ENCODE measurements around the gene MTMR2.
A peak's percentile ranks its signal among the peaks of the same experiment; 100 is the strongest.
"Not testable (repeated sequence)": the region's sequence is repeated elsewhere in the genome, so short reads cannot be mapped to it uniquely, and the experiment has no call there.

MTMR2 gene

GRCh38 chr11:95884802-95885201 lies 39.1 kb downstream of the MTMR2 start:
- no peak for TF ChIP-seq CTCF (IDR thresholded peaks at IDR 0.05; ENCODE audit: control insufficient read depth, insufficient read depth, low read depth, low read length, missing control alignments)
- no peak for DNase-seq (ENCODE audit: low read depth)
- no peak overlapping the region for H3K4me3 ChIP-seq (ENCODE audit: control insufficient read depth, low read depth, low read length)

GRCh38 chr11:95884376-95884775 lies 39.5 kb downstream of the MTMR2 start:
- DNase-seq (ENCODE audit: low read depth) = peak; percentile 1
- TF ChIP-seq CTCF (IDR thresholded peaks at IDR 0.05; ENCODE audit: control insufficient read depth, insufficient read depth, low read depth, low read length, missing control alignments) = no peak
- H3K4me3 ChIP-seq (ENCODE audit: control insufficient read depth, low read depth, low read length) = no peak overlapping the region

- no peak for TF ChIP-seq CTCF (IDR thresholded peaks at IDR 0.05; ENCODE audit: control insufficient read depth, insufficient read depth, low read depth, low read length, missing control alignments)
- DNase-seq (ENCODE audit: low read depth) = no peak
- H3K4me3 ChIP-seq (ENCODE audit: control insufficient read depth, low read depth, low read length) = no peak overlapping the region
Observed at GRCh38 chr11:95883381-95883780, 40.5 kb downstream of the MTMR2 start.

- no peak for TF ChIP-seq CTCF (IDR thresholded peaks at IDR 0.05; ENCODE audit: control insufficient read depth, insufficient read depth, low read depth, low read length, missing control alignments)
- peak; percentile 99 for DNase-seq (ENCODE audit: low read depth)
- no peak overlapping the region for H3K4me3 ChIP-seq (ENCODE audit: control insufficient read depth, low read depth, low read length)
Observed at GRCh38 chr11:95877291-95877690, 46.6 kb downstream of the MTMR2 start.

- not testable (repeated sequence) for H3K4me3 ChIP-seq (ENCODE audit: control insufficient read depth, low read depth, low read length); DNase-seq (ENCODE audit: low read depth)
Observed at GRCh38 chr11:95870877-95871276, 53.0 kb downstream of the MTMR2 start.

- TF ChIP-seq CTCF (IDR thresholded peaks at IDR 0.05; ENCODE audit: control insufficient read depth, insufficient read depth, low read depth, low read length, missing control alignments) = no peak
- no peak for DNase-seq (ENCODE audit: low read depth)
- no peak overlapping the region for H3K4me3 ChIP-seq (ENCODE audit: control insufficient read depth, low read depth, low read length)
Observed at GRCh38 chr11:95867105-95867504, 56.8 kb downstream of the MTMR2 start.

- DNase-seq (ENCODE audit: low read depth) = peak; percentile 17
- TF ChIP-seq CTCF (IDR thresholded peaks at IDR 0.05; ENCODE audit: control insufficient read depth, insufficient read depth, low read depth, low read length, missing control alignments) = no peak
- H3K4me3 ChIP-seq (ENCODE audit: control insufficient read depth, low read depth, low read length) = no peak overlapping the region
Observed at GRCh38 chr11:95863486-95864140, 60.3 kb downstream of the MTMR2 start.

GRCh38 chr11:95860024-95860423 lies 63.9 kb downstream of the MTMR2 start:
- not testable (repeated sequence) for DNase-seq (ENCODE audit: low read depth); H3K4me3 ChIP-seq (ENCODE audit: control insufficient read depth, low read depth, low read length)

- not testable (repeated sequence) for DNase-seq (ENCODE audit: low read depth)
Observed at GRCh38 chr11:95854362-95854761, 69.5 kb downstream of the MTMR2 start.

More at GRCh38 chr11:95854362-95854761, 69.5 kb downstream of the MTMR2 start:
- not testable (repeated sequence) for H3K4me3 ChIP-seq (ENCODE audit: control insufficient read depth, low read depth, low read length)
